ENCODE measurements around the gene TMEM207.

Gene TMEM207

DNA sequence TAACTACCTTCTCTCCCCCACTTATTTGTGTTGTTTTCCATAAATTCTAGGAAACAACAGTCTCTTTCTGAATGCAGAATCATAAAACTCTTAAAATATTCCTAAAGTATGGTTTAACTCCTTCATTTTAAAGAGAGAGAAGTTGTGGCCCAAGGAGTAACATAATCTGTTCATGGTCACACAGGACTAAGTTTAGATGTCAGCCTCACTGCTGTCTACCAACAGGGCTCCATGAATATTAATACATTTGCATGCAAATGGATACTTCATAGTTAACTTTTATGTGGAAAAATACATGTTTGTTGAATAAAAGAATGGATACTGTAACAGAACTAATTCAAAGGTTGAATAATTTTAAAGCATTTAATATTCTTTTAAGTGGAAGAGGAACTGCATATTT, 45.7 kb upstream of the TMEM207 start:
- TF ChIP-seq, protein P1, sequence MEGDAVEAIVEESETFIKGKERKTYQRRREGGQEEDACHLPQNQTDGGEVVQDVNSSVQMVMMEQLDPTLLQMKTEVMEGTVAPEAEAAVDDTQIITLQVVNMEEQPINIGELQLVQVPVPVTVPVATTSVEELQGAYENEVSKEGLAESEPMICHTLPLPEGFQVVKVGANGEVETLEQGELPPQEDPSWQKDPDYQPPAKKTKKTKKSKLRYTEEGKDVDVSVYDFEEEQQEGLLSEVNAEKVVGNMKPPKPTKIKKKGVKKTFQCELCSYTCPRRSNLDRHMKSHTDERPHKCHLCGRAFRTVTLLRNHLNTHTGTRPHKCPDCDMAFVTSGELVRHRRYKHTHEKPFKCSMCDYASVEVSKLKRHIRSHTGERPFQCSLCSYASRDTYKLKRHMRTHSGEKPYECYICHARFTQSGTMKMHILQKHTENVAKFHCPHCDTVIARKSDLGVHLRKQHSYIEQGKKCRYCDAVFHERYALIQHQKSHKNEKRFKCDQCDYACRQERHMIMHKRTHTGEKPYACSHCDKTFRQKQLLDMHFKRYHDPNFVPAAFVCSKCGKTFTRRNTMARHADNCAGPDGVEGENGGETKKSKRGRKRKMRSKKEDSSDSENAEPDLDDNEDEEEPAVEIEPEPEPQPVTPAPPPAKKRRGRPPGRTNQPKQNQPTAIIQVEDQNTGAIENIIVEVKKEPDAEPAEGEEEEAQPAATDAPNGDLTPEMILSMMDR (IDR thresholded peaks at IDR 0.05; ENCODE audit: unreplicated experiment in 3 of 3) = no peak
- Mint-ChIP-seq H3K36me3 (ENCODE audit: low read depth) (no peaks in the 10 kb centered on the region), H3K4me1 (peaks cover 4% of the 10 kb centered on the region), H3K4me3 (no peak overlapping the region), H3K27me3 (ENCODE audit: low read depth) (no peaks in the 10 kb centered on the region), H3K9me3 (no peaks in the 10 kb centered on the region), H3K27ac (no peak overlapping the region)

DNA sequence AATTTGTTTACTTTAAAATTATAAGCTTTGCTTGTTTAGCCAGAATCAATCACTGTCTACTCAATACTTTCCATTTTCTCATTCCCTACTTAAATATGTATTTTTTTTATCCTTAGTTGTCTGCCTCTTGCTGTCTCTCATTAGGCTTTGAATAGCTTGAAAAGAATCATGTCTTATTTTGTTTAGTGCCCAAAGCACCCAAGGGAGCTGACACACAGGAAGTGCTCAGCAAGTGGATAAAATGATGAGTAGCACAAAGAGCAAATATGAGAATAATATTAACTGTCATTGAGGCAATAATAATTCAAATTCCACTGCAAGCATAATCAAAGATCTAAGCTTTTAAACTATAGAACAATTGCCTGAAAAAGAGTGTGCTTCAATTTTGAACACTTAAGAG, 45.2 kb upstream of the TMEM207 start:
- no peak overlapping the region for H3K4me3 Mint-ChIP-seq
- TF ChIP-seq, protein P1 (IDR thresholded peaks at IDR 0.05; ENCODE audit: unreplicated experiment in 3 of 3) = no peak
- H3K36me3 Mint-ChIP-seq (ENCODE audit: low read depth) = no peaks in the 10 kb centered on the region
- no peak overlapping the region for H3K27ac Mint-ChIP-seq
- H3K27me3 Mint-ChIP-seq (ENCODE audit: low read depth) = no peaks in the 10 kb centered on the region
- H3K9me3 Mint-ChIP-seq = no peaks in the 10 kb centered on the region
- H3K4me1 Mint-ChIP-seq = peaks cover 4% of the 10 kb centered on the region

DNA sequence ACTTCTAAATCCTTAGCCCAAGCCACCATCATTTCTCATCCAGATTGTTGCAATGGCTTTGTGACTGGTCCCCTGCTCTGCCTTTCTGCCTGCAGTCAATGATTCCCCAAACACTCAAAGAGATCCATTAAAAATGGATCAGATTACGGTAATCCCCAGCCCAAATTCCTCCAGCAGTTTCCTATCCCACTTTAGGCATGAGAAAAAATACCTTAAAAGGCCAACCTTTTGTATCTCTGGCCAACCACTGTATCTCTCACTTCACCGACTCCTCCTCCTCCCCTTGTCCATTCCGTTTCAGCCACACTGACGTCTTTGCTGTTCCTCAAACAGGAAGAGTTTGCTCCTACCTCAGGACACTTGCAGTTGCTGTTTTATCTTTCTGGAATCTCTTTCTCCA, 43.3 kb upstream of the TMEM207 start:
- Mint-ChIP-seq H3K36me3 (ENCODE audit: low read depth) (no peaks in the 10 kb centered on the region), H3K27me3 (ENCODE audit: low read depth) (no peaks in the 10 kb centered on the region), H3K4me1 (peaks cover 4% of the 10 kb centered on the region), H3K27ac (no peak overlapping the region), H3K9me3 (no peaks in the 10 kb centered on the region), H3K4me3 (no peak overlapping the region)
- TF ChIP-seq, protein P1 (IDR thresholded peaks at IDR 0.05; ENCODE audit: unreplicated experiment in 3 of 3) = no peak

DNA sequence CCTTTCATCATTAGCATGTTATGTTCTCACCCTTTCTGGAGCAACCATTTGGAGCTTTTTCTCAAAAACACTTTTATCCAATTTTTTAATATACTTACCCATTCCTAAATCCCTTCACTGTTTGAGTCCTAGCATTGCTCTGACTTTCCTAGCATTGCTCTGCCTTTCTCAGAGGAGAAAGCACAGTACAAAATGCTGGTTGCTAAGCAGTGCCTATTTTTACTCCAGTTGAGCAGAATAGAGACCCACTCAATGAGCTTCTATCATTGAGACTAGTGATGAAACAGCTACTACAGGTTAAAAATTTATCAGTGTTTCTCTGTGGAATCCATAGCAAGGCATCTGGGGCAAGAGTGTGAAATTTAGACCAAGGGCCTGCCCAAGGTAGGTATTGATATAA, 42.4 kb upstream of the TMEM207 start:
- TF ChIP-seq, protein P1 (IDR thresholded peaks at IDR 0.05; ENCODE audit: unreplicated experiment in 3 of 3) = no peak
- Mint-ChIP-seq H3K27ac (no peak overlapping the region), H3K36me3 (ENCODE audit: low read depth) (no peaks in the 10 kb centered on the region), H3K4me3 (no peak overlapping the region), H3K4me1 (peaks cover 7% of the 10 kb centered on the region), H3K27me3 (ENCODE audit: low read depth) (no peaks in the 10 kb centered on the region), H3K9me3 (no peaks in the 10 kb centered on the region)

DNA sequence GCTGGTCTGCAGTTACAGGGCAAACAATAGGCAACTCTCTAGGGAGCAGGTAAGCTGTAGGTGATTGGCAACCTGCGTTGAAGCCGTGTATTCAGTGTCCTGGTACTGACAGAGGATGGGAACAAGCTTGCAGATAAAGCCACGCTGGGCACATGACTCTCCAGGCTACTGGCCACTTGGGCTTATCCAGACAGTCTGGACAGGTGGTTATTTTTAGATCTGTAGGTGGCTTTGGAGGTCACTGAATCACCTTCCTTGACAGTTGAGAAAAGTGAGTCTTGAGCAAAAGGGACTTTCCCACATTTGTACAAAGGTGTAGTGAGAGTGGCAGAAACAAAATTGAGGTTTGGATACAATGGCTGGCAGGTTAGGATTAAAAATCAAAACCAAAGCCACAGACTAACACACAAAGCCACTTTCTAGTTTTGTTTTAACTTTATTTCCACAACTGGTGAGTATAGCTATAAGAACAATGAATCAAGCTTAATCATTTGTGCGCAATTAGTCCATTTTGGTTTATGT, 41.9 kb upstream of the TMEM207 start:
- H3K36me3 Mint-ChIP-seq (ENCODE audit: low read depth) = no peaks in the 10 kb centered on the region
- H3K9me3 Mint-ChIP-seq = no peaks in the 10 kb centered on the region
- TF ChIP-seq, protein P1 (IDR thresholded peaks at IDR 0.05; ENCODE audit: unreplicated experiment in 3 of 3) = no peak
- no peak overlapping the region for H3K4me3 Mint-ChIP-seq
- H3K27me3 Mint-ChIP-seq (ENCODE audit: low read depth) = no peaks in the 10 kb centered on the region
- peaks cover 6% of the 10 kb centered on the region for H3K4me1 Mint-ChIP-seq
- no peak overlapping the region for H3K27ac Mint-ChIP-seq

DNA sequence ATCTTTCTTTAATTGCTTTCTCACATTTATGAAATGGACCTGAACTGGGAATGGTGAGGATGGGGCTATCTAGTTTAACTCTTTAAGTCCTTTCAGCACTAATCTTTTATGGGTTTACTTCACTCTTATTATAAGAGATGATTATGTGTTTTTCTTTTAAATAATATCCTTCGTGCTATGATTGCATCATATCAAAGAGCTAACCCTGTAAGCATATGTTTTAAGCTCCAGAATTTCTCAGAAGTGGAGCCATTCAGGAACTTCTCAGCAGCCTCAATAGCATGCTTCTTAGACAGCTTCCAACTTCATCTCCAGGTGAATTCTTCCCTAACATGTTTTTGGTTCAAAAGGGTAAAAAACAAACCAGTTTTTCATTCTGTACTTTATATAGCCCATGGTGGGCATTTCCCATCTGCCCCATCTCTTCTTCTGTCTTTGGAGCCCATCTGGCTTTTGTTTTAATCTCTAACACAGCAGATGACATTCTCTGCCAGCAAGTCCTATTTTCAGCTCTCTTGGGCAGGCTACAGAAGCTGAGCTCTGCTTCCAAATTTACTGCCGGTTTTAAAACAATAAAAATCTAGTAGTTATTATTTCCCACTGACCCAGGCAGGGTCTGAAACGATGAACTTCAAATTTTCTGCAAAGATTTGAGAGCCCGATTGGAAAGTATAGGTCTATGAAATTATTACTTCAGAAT, 37.4 kb upstream of the TMEM207 start:
- TF ChIP-seq, protein P1 (IDR thresholded peaks at IDR 0.05; ENCODE audit: unreplicated experiment in 3 of 3) = no peak
- no peak overlapping the region for H3K4me3 Mint-ChIP-seq
- H3K27ac Mint-ChIP-seq = no peak overlapping the region
- peaks cover 6% of the 10 kb centered on the region for H3K4me1 Mint-ChIP-seq
- H3K9me3 Mint-ChIP-seq = no peaks in the 10 kb centered on the region
- no peaks in the 10 kb centered on the region for H3K36me3 Mint-ChIP-seq (ENCODE audit: low read depth)
- no peaks in the 10 kb centered on the region for H3K27me3 Mint-ChIP-seq (ENCODE audit: low read depth)

Data from nephron (organoid).